Astrocyte (in vitro differentiated cells and primary cell): ENCODE measurements around the gene CCDC15.

ENCODE experiments used
- CTCF ChIP-seq: IDR thresholded peaks from 2 replicates; pipeline ENCODE4 v1.5.1; 2011; ENCODE audit warnings: low read depth, mild to moderate bottlenecking, inconsistent platforms, low read length, moderate library complexity; ENCODE audit not compliant: insufficient read depth
- EZH2 ChIP-seq: IDR thresholded peaks from 2 replicates; pipeline ENCODE4 v1.6.1; 2012; ENCODE audit warnings: mild to moderate bottlenecking, low read length, inconsistent platforms; ENCODE audit not compliant: insufficient read depth

GRCh38 chr11:125076378-125076945, 122.5 kb downstream of the CCDC15 start:
- TF ChIP-seq CTCF, result no peak
- TF ChIP-seq EZH2, result no peak
